HFF-Myc (cell line): ENCODE measurements around the gene TXNDC5.
"Not testable (repeated sequence)": the region's sequence is repeated elsewhere in the genome, so short reads cannot be mapped to it uniquely, and the experiment has no call there.

ENCODE experiments used
- DNase-seq: peaks from one replicate; pipeline ENCODE4 v3.0.0-alpha.2; 2011; ENCODE audit warnings: low read depth; ENCODE audit errors: extremely low read depth
- H3K4me3 ChIP-seq: replicated peaks from 2 replicates; pipeline ENCODE4 v1.5.1; 2011; ENCODE audit warnings: low read depth, mild to moderate bottlenecking, control low read depth, low read length
- CTCF ChIP-seq: IDR thresholded peaks from 2 replicates; pipeline ENCODE4 v1.5.1; 2012; ENCODE audit warnings: mild to moderate bottlenecking, low read depth, low read length, control low read depth; ENCODE audit errors: missing control alignments

The TXNDC5 gene

GRCh38 chr6:7899101-7899888 is 11.3 kb downstream of the TXNDC5 start:
- no peak for DNase-seq
- H3K4me3 ChIP-seq: no peak overlapping the region
- no peak for TF ChIP-seq CTCF

- H3K4me3 ChIP-seq, DNase-seq: not testable (repeated sequence)
Observed at GRCh38 chr6:7898193-7898586, 12.4 kb downstream of the TXNDC5 start.

GRCh38 chr6:7897461-7898192 is 13.0 kb downstream of the TXNDC5 start:
- no peak overlapping the region for H3K4me3 ChIP-seq
- DNase-seq: no peak
- no peak for TF ChIP-seq CTCF

- H3K4me3 ChIP-seq: no peak overlapping the region
- no peak for TF ChIP-seq CTCF
Observed at GRCh38 chr6:7896465-7896987, 14.1 kb downstream of the TXNDC5 start.

GRCh38 chr6:7895125-7895423 is 15.5 kb downstream of the TXNDC5 start:
- no peak overlapping the region for H3K4me3 ChIP-seq
- DNase-seq: no peak
- TF ChIP-seq CTCF: no peak

More at GRCh38 chr6:7896465-7896987, 14.1 kb downstream of the TXNDC5 start:
- DNase-seq: no peak

- no peak for DNase-seq
- H3K4me3 ChIP-seq: no peak overlapping the region
- no peak for TF ChIP-seq CTCF
Observed at GRCh38 chr6:7894262-7895124, 16.1 kb downstream of the TXNDC5 start.
